ENCODE data around the gene PDGFD.

PDGFD gene

DNA sequence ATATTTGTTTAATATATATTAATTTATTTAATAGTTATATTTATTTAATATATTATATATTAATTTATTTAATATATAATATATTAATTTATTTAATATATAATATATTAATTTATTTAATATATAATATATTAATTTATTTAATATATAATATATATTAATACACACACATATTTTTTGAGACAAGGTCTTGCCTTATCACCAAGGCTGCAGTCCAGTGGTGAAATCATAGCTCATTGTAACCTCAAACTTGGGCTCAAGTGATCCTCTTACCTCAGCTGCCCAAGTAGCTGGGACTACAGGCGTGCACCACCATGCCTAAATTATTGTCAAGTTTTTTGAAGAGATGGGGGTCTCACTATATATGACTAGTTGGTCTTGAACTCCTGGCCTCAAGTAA lies 178.9 kb downstream of the PDGFD start:
- no peak overlapping the region for H3K4me3 ChIP-seq (ENCODE audit: control insufficient read depth, low read depth, low read length)
- TF ChIP-seq CTCF (conservative IDR thresholded peaks at IDR 0.05; ENCODE audit: control insufficient read depth, insufficient read depth, low read depth, low read length), result no peak
- DNase-seq (ENCODE audit: low read depth), result no peak

DNA sequence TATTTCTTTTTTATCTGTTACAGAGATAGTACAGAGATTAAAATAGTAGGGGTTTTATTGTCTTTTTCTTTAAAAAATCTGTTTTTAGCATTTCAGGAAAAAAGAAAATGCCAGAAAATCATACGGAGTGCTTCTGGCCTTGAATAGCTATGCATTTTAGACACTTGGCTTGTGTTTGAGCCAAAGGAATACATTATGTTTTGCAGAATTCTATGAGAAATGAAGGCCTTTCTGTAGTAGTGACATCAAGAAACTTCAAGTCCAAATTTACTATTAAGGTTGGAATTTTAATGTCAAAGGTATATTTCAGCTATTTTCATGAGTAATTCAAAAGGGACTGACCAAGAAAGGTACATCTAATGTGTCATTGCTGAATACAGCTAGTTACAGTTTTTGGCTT lies 183.8 kb downstream of the PDGFD start:
- TF ChIP-seq CTCF (conservative IDR thresholded peaks at IDR 0.05; ENCODE audit: control insufficient read depth, insufficient read depth, low read depth, low read length), result no peak

GRCh38 chr11:103978616-103979595 lies 185.0 kb downstream of the PDGFD start:
- H3K4me3 ChIP-seq (ENCODE audit: control insufficient read depth, low read depth, low read length), result no peak overlapping the region
- peak; percentile 35 for DNase-seq (ENCODE audit: low read depth)
- no peak for TF ChIP-seq CTCF (conservative IDR thresholded peaks at IDR 0.05; ENCODE audit: control insufficient read depth, insufficient read depth, low read depth, low read length)

More for the DNA sequence above, 183.8 kb downstream of the PDGFD start:
- H3K4me3 ChIP-seq (ENCODE audit: control insufficient read depth, low read depth, low read length), result no peak overlapping the region
- no peak for DNase-seq (ENCODE audit: low read depth)

GRCh38 chr11:103972013-103972412 lies 191.9 kb downstream of the PDGFD start:
- no peak for TF ChIP-seq CTCF (conservative IDR thresholded peaks at IDR 0.05; ENCODE audit: control insufficient read depth, insufficient read depth, low read depth, low read length)
- no peak overlapping the region for H3K4me3 ChIP-seq (ENCODE audit: control insufficient read depth, low read depth, low read length)
- no peak for DNase-seq (ENCODE audit: low read depth)

GRCh38 chr11:103970701-103971249 lies 193.2 kb downstream of the PDGFD start:
- TF ChIP-seq CTCF (conservative IDR thresholded peaks at IDR 0.05; ENCODE audit: control insufficient read depth, insufficient read depth, low read depth, low read length), result no peak
- DNase-seq (ENCODE audit: low read depth), result no peak
- H3K4me3 ChIP-seq (ENCODE audit: control insufficient read depth, low read depth, low read length), result no peak overlapping the region

DNA sequence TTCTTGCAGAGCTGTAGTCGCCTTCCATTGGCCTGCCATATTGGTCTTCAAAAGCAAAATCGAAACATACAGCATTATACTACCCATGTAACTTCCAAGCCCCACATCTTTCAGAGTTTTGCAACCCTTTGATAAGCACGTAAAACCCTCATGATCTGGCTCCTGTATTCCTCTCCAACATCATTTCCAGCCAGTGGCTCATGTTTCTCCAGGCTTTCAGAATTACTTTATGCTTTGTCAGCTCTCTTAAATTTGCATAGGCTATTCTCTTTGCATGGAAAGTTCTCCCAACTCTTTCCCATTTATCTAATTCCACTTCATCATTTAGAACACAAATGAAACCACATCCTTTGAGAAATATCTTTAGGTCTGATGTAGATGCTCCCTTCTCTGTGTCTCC lies 195.3 kb downstream of the PDGFD start:
- H3K4me3 ChIP-seq (ENCODE audit: control insufficient read depth, low read depth, low read length), result no peak overlapping the region
- DNase-seq (ENCODE audit: low read depth), result no peak
- no peak for TF ChIP-seq CTCF (conservative IDR thresholded peaks at IDR 0.05; ENCODE audit: control insufficient read depth, insufficient read depth, low read depth, low read length)
